HEK293 (cell line): ENCODE results near the gene CLEC16A.

Experiments
- CTCF ChIA-PET: fragments of 350-600 bp; formaldehyde crosslinking; extraction: SDS; loops from one replicate; lab custom pipeline; 2021; ENCODE audit warnings: antibody characterized with exemption; lab: Yijun Ruan, JAX
- POLR2A ChIA-PET: fragments of 300-600 bp; formaldehyde crosslinking; extraction: SDS; loops from one replicate; lab custom pipeline; 2020; ENCODE audit warnings: antibody characterized with exemption, inconsistent platforms; lab: Yijun Ruan, JAX
- H3K27ac ChIP-seq: fragments of 200-500 bp; sonication (Bioruptor generic); 2 replicates; pipeline ENCODE4 v1.5.1; 2014; ENCODE audit warnings: low read depth, low read length, control low read depth, inconsistent platforms; ENCODE audit errors: extremely low read depth
- H3K36me3 ChIP-seq, 2 experiments: fragments of 200-500 bp in 1 of 2; sonication (Bioruptor generic) in 1 of 2; 1 replicate in 1 of 2; 2 replicates in 1 of 2; pipeline ENCODE4 v1.5.1; 2014 to 2017; ENCODE audit warnings: inconsistent platforms in 2 of 2, low read length in 2 of 2; ENCODE audit not compliant: control insufficient read depth in 2 of 2, insufficient read depth in 1 of 2
- H3K4me1 ChIP-seq: fragments of 200-500 bp; sonication (Bioruptor generic); 2 replicates; pipeline ENCODE4 v1.5.1; 2014; ENCODE audit warnings: mild to moderate bottlenecking, low read length, inconsistent platforms; ENCODE audit not compliant: control insufficient read depth, insufficient read depth
- H3K4me3 ChIP-seq: 2 replicates; pipeline ENCODE4 v1.5.1; 2011; ENCODE audit warnings: low read depth, mild to moderate bottlenecking, control low read depth, low read length, moderate library complexity
- H3K9me3 ChIP-seq: fragments of 200-500 bp; sonication (Bioruptor generic); 2 replicates; pipeline ENCODE4 v1.5.1; 2014; ENCODE audit warnings: low read depth, low read length, inconsistent platforms; ENCODE audit not compliant: control insufficient read depth, insufficient read depth
- GLI2 ChIP-seq: fragments of 450-650 bp; formaldehyde crosslinking; IDR thresholded peaks from 2 replicates; pipeline ENCODE4; 2017; ENCODE audit warnings: missing biosample characterization, missing genetic modification characterization, low read depth, borderline replicate concordance
- HOXA7 ChIP-seq: sonication (generic); formaldehyde crosslinking; IDR thresholded peaks from 2 replicates; pipeline ENCODE4 v1.8.1; 2022; ENCODE audit warnings: missing genetic modification reagents, borderline replicate concordance
- KLF8 ChIP-seq: fragments of 450-650 bp; formaldehyde crosslinking; IDR thresholded peaks from 2 replicates; pipeline ENCODE4 v1.5.1; 2016; ENCODE audit warnings: missing biosample characterization, missing genetic modification characterization
- MZF1 ChIP-seq: fragments of 450-650 bp; formaldehyde crosslinking; IDR thresholded peaks from 2 replicates; pipeline ENCODE4 v1.5.1; 2017; ENCODE audit warnings: missing biosample characterization, missing genetic modification characterization, borderline replicate concordance
- OVOL3 ChIP-seq: fragments of 450-650 bp; formaldehyde crosslinking; IDR thresholded peaks from 2 replicates; pipeline ENCODE4 v1.5.1; 2016; ENCODE audit warnings: missing biosample characterization, missing genetic modification characterization
- SETDB1 ChIP-seq: IDR thresholded peaks from one replicate; pipeline ENCODE4 v1.6.1; 2017; ENCODE audit warnings: mild to moderate bottlenecking, low read length, moderate library complexity, mixed read lengths; ENCODE audit not compliant: insufficient read length
- WT1 ChIP-seq: fragments of 450-650 bp; formaldehyde crosslinking; IDR thresholded peaks from 2 replicates; pipeline ENCODE4 v1.5.1; 2016; ENCODE audit warnings: missing biosample characterization, missing genetic modification characterization
- ZBTB20 ChIP-seq: fragments of 450-650 bp; formaldehyde crosslinking; IDR thresholded peaks from 2 replicates; pipeline ENCODE4 v1.5.1; 2016; ENCODE audit warnings: missing biosample characterization, missing genetic modification characterization
- ZNF174 ChIP-seq: fragments of 450-650 bp; formaldehyde crosslinking; IDR thresholded peaks from 2 replicates; pipeline ENCODE4 v1.5.0; 2017; ENCODE audit warnings: missing biosample characterization, mild to moderate bottlenecking, missing genetic modification characterization
- ZNF202 ChIP-seq: fragments of 450-650 bp; formaldehyde crosslinking; IDR thresholded peaks from 2 replicates; pipeline ENCODE4 v1.5.1; 2016; ENCODE audit warnings: missing biosample characterization, missing genetic modification characterization, borderline replicate concordance
- ZNF248 ChIP-seq: fragments of 450-650 bp; formaldehyde crosslinking; IDR thresholded peaks from 2 replicates; pipeline ENCODE4 v1.5.1; 2017; ENCODE audit warnings: missing biosample characterization, missing genetic modification characterization
- ZNF473 ChIP-seq: fragments of 450-650 bp; formaldehyde crosslinking; IDR thresholded peaks from 2 replicates; pipeline ENCODE4 v1.5.1; 2017; ENCODE audit warnings: missing biosample characterization, missing genetic modification characterization
- ZNF530 ChIP-seq: fragments of 450-650 bp; formaldehyde crosslinking; IDR thresholded peaks from 2 replicates; pipeline ENCODE4 v1.5.1; 2016; ENCODE audit warnings: low read depth, missing biosample characterization, missing genetic modification characterization
- ZNF549 ChIP-seq: fragments of 450-650 bp; IDR thresholded peaks from 2 replicates; pipeline ENCODE4 v1.5.1; 2018; ENCODE audit warnings: missing biosample characterization, missing genetic modification characterization, mild to moderate bottlenecking, inconsistent platforms, moderate library complexity
- ZNF624 ChIP-seq: fragments of 450-650 bp; formaldehyde crosslinking; IDR thresholded peaks from 2 replicates; pipeline ENCODE4 v1.5.1; 2017; ENCODE audit warnings: missing biosample characterization, missing genetic modification characterization
- ZNF654 ChIP-seq: fragments of 450-650 bp; formaldehyde crosslinking; IDR thresholded peaks from 2 replicates; pipeline ENCODE4 v1.5.1; 2016; ENCODE audit warnings: low read depth, missing biosample characterization, missing genetic modification characterization
- ZNF660 ChIP-seq: fragments of 450-650 bp; IDR thresholded peaks from 2 replicates; pipeline ENCODE4 v1.5.1; 2018; ENCODE audit warnings: missing biosample characterization, mild to moderate bottlenecking, missing genetic modification characterization
- ZNF664 ChIP-seq: fragments of 450-650 bp; formaldehyde crosslinking; IDR thresholded peaks from 2 replicates; pipeline ENCODE4 v1.5.1; 2016; ENCODE audit warnings: missing biosample characterization, missing genetic modification characterization
- ZNF677 ChIP-seq: fragments of 450-650 bp; IDR thresholded peaks from 2 replicates; pipeline ENCODE4 v1.5.0; 2018; ENCODE audit warnings: missing biosample characterization, mild to moderate bottlenecking, missing genetic modification characterization, moderate library complexity
- TF ChIP-seq, protein P1 (sequence below): fragments of 450-650 bp; formaldehyde crosslinking; IDR thresholded peaks from 2 replicates; pipeline ENCODE4 v1.5.1; 2016; ENCODE audit warnings: missing biosample characterization, missing genetic modification characterization
- TF ChIP-seq, protein P2 (sequence below): IDR thresholded peaks from 2 replicates; pipeline ENCODE4 v1.6.1; 2011; ENCODE audit warnings: mild to moderate bottlenecking, low read depth, low read length, borderline replicate concordance
- TF ChIP-seq, protein P3 (sequence below): fragments of 450-650 bp; formaldehyde crosslinking; IDR thresholded peaks from 2 replicates; pipeline ENCODE4 v1.5.1; 2017; ENCODE audit warnings: missing biosample characterization, missing genetic modification characterization
- TF ChIP-seq, protein P4 (sequence below): fragments of 450-650 bp; formaldehyde crosslinking; optimal IDR thresholded peaks from 2 replicates; pipeline ENCODE3; 2016; ENCODE audit warnings: missing biosample characterization, mild to moderate bottlenecking, missing genetic modification characterization

CLEC16A gene

DNA sequence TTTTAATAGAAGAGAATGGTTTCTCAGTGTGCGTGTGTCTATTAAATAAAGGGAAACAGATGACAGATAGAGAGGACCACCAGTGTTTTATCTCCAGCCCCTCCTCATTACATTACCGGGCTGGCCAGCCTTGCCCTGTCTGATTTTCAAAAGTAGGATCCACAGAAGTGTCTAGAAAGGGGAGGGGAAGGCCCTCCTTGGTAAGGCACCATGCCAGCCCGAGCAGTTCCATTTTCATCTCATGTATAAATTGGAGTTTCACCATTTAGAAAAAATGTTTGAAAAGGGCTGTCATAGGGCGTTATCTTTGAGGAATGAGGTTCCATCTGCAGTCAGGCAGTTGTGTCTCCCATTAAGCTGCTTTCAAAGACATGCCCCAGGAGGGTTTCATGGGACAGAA is 214.9 kb downstream of the CLEC16A start:
- CTCF ChIA-PET, result interaction anchor here (0.7 to 1.2 kb wide), 2 partner anchors 26 to 169 kb away, joined by 3 to 7 read pairs; no protein-coding TSS in a partner anchor

DNA sequence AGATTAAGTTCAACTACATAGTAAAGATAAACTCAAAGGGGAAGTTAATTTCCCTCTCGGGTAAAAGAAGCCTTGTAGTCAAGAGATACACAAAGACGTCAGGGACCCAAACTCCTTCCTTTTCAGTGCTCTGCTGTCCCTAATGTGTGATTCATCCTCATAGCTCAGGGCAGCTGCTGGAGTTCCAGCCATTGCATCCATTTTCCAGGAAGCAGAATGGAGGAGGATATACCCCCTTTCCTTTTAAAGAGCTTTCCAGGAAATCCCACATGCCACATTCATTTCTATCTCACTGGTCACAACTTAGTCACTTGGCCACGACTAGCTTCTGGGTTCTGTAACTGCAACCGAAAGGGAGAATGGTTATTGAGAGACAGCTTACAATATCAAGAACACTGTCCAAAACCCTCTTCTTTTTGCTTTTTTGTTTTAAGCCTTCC is 216.3 kb downstream of the CLEC16A start:
- CTCF ChIA-PET, result interaction anchor here (1.3 kb wide), 1 partner anchor 95 kb away, joined by 3 read pairs; the partner anchor contains the start of gene SOCS1
- H3K4me1 ChIP-seq, result peaks cover 10% of the 10 kb centered on the region
- no peak overlapping the region for H3K4me3 ChIP-seq
- no peaks in the 10 kb centered on the region for H3K9me3 ChIP-seq
- TF ChIP-seq SETDB1 (peak; percentile 37), ZNF624 (tag by site-specific recombination) (no peak)
- TF ChIP-seq, protein P1, sequence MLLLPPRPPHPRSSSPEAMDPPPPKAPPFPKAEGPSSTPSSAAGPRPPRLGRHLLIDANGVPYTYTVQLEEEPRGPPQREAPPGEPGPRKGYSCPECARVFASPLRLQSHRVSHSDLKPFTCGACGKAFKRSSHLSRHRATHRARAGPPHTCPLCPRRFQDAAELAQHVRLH, result 0 out of 2 replicates have a peak, but pooled peaks have one; percentile 41
- TF ChIP-seq, all 188 proteins: peak for 2
- H3K36me3 ChIP-seq, result no peaks in the 10 kb centered on the region
- POLR2A ChIA-PET, result interaction anchor here (0.7 to 1.2 kb wide), 2 partner anchors 22 to 95 kb away, joined by 3 to 4 read pairs; partner anchors contain the start of gene SOCS1
- no peak overlapping the region for H3K27ac ChIP-seq

More for the DNA sequence above, 214.9 kb downstream of the CLEC16A start:
- no peaks in the 10 kb centered on the region for H3K36me3 ChIP-seq
- H3K4me1 ChIP-seq, result peaks cover 7% of the 10 kb centered on the region
- no peak overlapping the region for H3K4me3 ChIP-seq
- TF ChIP-seq OVOL3 (tag by site-specific recombination), result no peak
- TF ChIP-seq ZBTB20 (tag by site-specific recombination), result no peak
- TF ChIP-seq, protein P2, sequence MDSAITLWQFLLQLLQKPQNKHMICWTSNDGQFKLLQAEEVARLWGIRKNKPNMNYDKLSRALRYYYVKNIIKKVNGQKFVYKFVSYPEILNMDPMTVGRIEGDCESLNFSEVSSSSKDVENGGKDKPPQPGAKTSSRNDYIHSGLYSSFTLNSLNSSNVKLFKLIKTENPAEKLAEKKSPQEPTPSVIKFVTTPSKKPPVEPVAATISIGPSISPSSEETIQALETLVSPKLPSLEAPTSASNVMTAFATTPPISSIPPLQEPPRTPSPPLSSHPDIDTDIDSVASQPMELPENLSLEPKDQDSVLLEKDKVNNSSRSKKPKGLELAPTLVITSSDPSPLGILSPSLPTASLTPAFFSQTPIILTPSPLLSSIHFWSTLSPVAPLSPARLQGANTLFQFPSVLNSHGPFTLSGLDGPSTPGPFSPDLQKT, result no peak
- no peak for TF ChIP-seq ZNF248 (tag by site-specific recombination)
- POLR2A ChIA-PET, result no interaction called here
- no peaks in the 10 kb centered on the region for H3K9me3 ChIP-seq
- H3K27ac ChIP-seq, result no peak overlapping the region

DNA sequence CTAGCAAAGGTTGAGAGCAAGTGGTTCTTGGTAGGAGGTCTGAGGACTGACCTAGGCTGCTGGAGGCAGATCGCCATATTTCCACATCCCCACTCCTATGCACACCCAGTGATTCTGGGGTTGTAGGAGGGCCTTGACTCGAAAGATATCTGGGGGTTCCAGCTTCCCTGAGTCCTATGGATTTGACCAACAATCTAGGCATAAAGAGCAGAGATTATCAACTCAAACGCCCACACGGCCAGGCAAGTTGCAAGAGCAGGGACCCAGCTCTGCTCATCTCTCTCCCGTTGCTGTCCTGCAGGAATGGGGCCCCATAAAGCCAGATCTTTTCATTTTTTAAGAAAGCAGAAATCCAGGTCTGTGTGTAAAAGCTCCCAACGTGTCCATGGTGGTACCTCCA is 217.1 kb downstream of the CLEC16A start:
- Histone ChIP-seq H3K4me1 (peaks cover 10% of the 10 kb centered on the region), H3K27ac (no peak overlapping the region), H3K9me3 (no peaks in the 10 kb centered on the region), H3K4me3 (no peak overlapping the region), H3K36me3 (peaks cover 0 to 3% of the 10 kb centered on the region in 2 experiments; a peak in 1 of 3 replicates)
- CTCF ChIA-PET, result interaction anchor here (0.7 to 1.3 kb wide), 2 partner anchors 23 to 94 kb away, joined by 3 read pairs; partner anchors contain the start of gene SOCS1
- TF ChIP-seq GLI2 (tag by site-specific recombination) (no peak), ZNF473 (no peak), KLF8 (tag by site-specific recombination) (no peak), ZNF549 (no peak), HOXA7 (CRISPR knock-in tag) (no peak), ZNF174 (no peak), ZNF202 (tag by site-specific recombination) (no peak)
- TF ChIP-seq, protein P3, sequence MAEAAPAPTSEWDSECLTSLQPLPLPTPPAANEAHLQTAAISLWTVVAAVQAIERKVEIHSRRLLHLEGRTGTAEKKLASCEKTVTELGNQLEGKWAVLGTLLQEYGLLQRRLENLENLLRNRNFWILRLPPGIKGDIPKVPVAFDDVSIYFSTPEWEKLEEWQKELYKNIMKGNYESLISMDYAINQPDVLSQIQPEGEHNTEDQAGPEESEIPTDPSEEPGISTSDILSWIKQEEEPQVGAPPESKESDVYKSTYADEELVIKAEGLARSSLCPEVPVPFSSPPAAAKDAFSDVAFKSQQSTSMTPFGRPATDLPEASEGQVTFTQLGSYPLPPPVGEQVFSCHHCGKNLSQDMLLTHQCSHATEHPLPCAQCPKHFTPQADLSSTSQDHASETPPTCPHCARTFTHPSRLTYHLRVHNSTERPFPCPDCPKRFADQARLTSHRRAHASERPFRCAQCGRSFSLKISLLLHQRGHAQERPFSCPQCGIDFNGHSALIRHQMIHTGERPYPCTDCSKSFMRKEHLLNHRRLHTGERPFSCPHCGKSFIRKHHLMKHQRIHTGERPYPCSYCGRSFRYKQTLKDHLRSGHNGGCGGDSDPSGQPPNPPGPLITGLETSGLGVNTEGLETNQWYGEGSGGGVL (tag by site-specific recombination), result no peak
- POLR2A ChIA-PET, result interaction anchor here (0.6 to 1.2 kb wide), 2 partner anchors 22 to 86 kb away, joined by 3 read pairs; no protein-coding TSS in a partner anchor

DNA sequence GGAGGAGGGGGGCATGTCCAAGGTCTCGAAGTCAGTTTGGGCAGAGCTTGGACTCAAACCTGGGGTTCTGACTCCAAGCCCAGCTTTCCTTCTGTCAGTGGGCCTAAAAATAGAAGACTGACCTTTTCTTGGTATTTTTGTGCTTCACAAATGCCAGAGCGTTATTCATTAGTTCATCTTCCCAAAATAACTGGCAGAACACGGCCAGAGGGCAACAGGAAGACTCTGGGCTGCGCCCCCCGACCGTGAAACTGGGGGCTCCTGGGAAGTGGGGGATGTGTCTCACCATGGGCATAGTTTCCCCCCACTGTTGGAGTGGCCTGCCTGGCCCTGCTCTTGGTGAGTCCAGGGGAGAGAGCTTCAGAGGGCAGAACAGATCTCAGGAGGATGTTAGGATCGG is 217.6 kb downstream of the CLEC16A start:
- ChIA-PET POLR2A (no interaction called here), CTCF (interaction anchor here (0.7 kb wide), 1 partner anchor 23 kb away, joined by 3 read pairs; no protein-coding TSS in a partner anchor)
- H3K9me3 ChIP-seq, result no peaks in the 10 kb centered on the region
- peaks cover 0 to 6% of the 10 kb centered on the region in 2 experiments; a peak in 1 of 3 replicates for H3K36me3 ChIP-seq
- H3K27ac ChIP-seq, result no peak overlapping the region
- H3K4me3 ChIP-seq, result no peak overlapping the region
- peaks cover 10% of the 10 kb centered on the region for H3K4me1 ChIP-seq
- no peak for TF ChIP-seq ZNF530 (tag by site-specific recombination)
- no peak for TF ChIP-seq ZNF654 (tag by site-specific recombination)
- TF ChIP-seq ZNF664, result no peak
- TF ChIP-seq ZNF677 (tag by site-specific recombination), result no peak
- TF ChIP-seq ZNF248 (tag by site-specific recombination), result no peak
- no peak for TF ChIP-seq ZNF660 (tag by site-specific recombination)
- TF ChIP-seq, protein P4, sequence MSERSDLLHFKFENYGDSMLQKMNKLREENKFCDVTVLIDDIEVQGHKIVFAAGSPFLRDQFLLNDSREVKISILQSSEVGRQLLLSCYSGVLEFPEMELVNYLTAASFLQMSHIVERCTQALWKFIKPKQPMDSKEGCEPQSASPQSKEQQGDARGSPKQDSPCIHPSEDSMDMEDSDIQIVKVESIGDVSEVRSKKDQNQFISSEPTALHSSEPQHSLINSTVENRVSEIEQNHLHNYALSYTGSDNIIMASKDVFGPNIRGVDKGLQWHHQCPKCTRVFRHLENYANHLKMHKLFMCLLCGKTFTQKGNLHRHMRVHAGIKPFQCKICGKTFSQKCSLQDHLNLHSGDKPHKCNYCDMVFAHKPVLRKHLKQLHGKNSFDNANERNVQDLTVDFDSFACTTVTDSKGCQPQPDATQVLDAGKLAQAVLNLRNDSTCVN (tag by site-specific recombination), result no peak
- no peak for TF ChIP-seq WT1 (tag by site-specific recombination)
- TF ChIP-seq MZF1 (tag by site-specific recombination), result no peak
